ENCODE data around the gene HNRNPUL2.

The HNRNPUL2 gene

GRCh38 chr11:62673196-62673525 lies 54.1 kb downstream of the HNRNPUL2 start:
- FAIRE-seq (no peak), DNase-seq (ENCODE audit: extremely low spot score, insufficient read length, low read depth) (no peak)

GRCh38 chr11:62671608-62672389 lies 55.5 kb downstream of the HNRNPUL2 start, which contains the start of the genes LBHD1 and UQCC3:
Gene LBHD1 (minus strand): TSS chr11:62672267. CDS start chr11:62670031, 2,236 bp downstream.
Gene UQCC3 (plus strand): TSS chr11:62671673. CDS start chr11:62671746, 73 bp downstream.
- DNase-seq (ENCODE audit: extremely low spot score, insufficient read length, low read depth), result peak; percentile 69
- no peak for FAIRE-seq

- no peak for DNase-seq (ENCODE audit: extremely low spot score, insufficient read length, low read depth)
Observed at GRCh38 chr11:62671236-62671607, 56.0 kb downstream of the HNRNPUL2 start.

GRCh38 chr11:62669420-62670161 lies 57.7 kb downstream of the HNRNPUL2 start:
- DNase-seq (ENCODE audit: extremely low spot score, insufficient read length, low read depth) (no peak), FAIRE-seq (no peak)

More at GRCh38 chr11:62671236-62671607, 56.0 kb downstream of the HNRNPUL2 start:
- FAIRE-seq, result no peak

- no peak for DNase-seq (ENCODE audit: extremely low spot score, insufficient read length, low read depth)
- FAIRE-seq, result no peak
Observed at GRCh38 chr11:62667460-62667859, 59.8 kb downstream of the HNRNPUL2 start.

GRCh38 chr11:62666259-62666926 lies 60.9 kb downstream of the HNRNPUL2 start:
- FAIRE-seq (no peak), DNase-seq (ENCODE audit: extremely low spot score, insufficient read length, low read depth) (no peak)

- no peak for DNase-seq (ENCODE audit: extremely low spot score, insufficient read length, low read depth)
- no peak for FAIRE-seq
Observed at GRCh38 chr11:62665599-62666258, 61.5 kb downstream of the HNRNPUL2 start.

GRCh38 chr11:62665075-62665598 lies 62.1 kb downstream of the HNRNPUL2 start, which contains the start of the genes C11orf98 and CSKMT:
Gene C11orf98 (minus strand): TSS chr11:62665210. CDS start chr11:62665169, 41 bp downstream.
Gene CSKMT (plus strand): TSS chr11:62665312. CDS start chr11:62665880, 568 bp downstream.
- DNase-seq (ENCODE audit: extremely low spot score, insufficient read length, low read depth), result peak; percentile 92
- FAIRE-seq, result peak; percentile 73

GRCh38 chr11:62664405-62665074 lies 62.7 kb downstream of the HNRNPUL2 start:
- DNase-seq (ENCODE audit: extremely low spot score, insufficient read length, low read depth) (no peak), FAIRE-seq (peak; percentile 49)
